Panc1 (cell line): Measurements from ENCODE around the gene SYNPO. TPM values are rescaled to one million over a fixed set of nuclear protein-coding genes. Genes with fewer than 3 reads are reported as not detected.

Experiments
- ATAC-seq: fragments of 200-7000 bp; cut with Tn5 transposase; 2 replicates; pipeline ENCODE4 v1.9.1; 2020; ENCODE audit warnings: mild to moderate bottlenecking, moderate library complexity
- BruUV-seq: library from RNA; stranded (reverse); fragments of 400-500 nt; replicated peaks from 2 replicates; lab custom pipeline; 2021; lab: Mats Ljungman, UMichigan
- CTCF ChIA-PET: fragments of 300-600 bp; sonication (Branson Sonifier 250); formaldehyde crosslinking; loops from one replicate; lab custom pipeline; 2022; ENCODE audit warnings: antibody characterized with exemption; lab: Charles Lee
- POLR2A ChIA-PET: fragments of 300-600 bp; sonication (Branson Sonifier 250); formaldehyde crosslinking; loops from one replicate; lab custom pipeline; 2022; ENCODE audit warnings: antibody characterized with exemption; lab: Charles Lee
- DNase-seq: peaks from one replicate; pipeline ENCODE4 v3.0.0-alpha.2; 2010; ENCODE audit warnings: low read depth, low spot score
- H3K27ac ChIP-seq: 2 replicates; pipeline ENCODE4 v1.5.1; 2011; ENCODE audit warnings: mild to moderate bottlenecking, low read length, inconsistent platforms
- H3K27me3 ChIP-seq: fragments of 200-500 bp; sonication (Bioruptor generic); 2 replicates; pipeline ENCODE4 v1.6.0; 2014; ENCODE audit warnings: low read length, inconsistent platforms; ENCODE audit not compliant: control insufficient read depth, insufficient read depth
- H3K36me3 ChIP-seq: fragments of 200-500 bp; sonication (Bioruptor generic); 2 replicates; pipeline ENCODE4 v1.5.1; 2014; ENCODE audit warnings: inconsistent platforms, mild to moderate bottlenecking, low read length, moderate library complexity; ENCODE audit not compliant: control insufficient read depth, insufficient read depth
- H3K4me1 ChIP-seq: 2 replicates; pipeline ENCODE4 v1.5.1; 2011; ENCODE audit warnings: inconsistent platforms, mild to moderate bottlenecking, low read length, moderate library complexity; ENCODE audit not compliant: control insufficient read depth, insufficient read depth
- H3K4me3 ChIP-seq, 2 experiments: 2 replicates each; pipeline ENCODE4 v1.5.1; 2011 to 2012; ENCODE audit warnings: low read depth in 2 of 2, low read length in 2 of 2, mild to moderate bottlenecking in 2 of 2, inconsistent platforms in 1 of 2, moderate library complexity in 1 of 2
- H3K9me3 ChIP-seq: fragments of 200-500 bp; sonication (Bioruptor generic); 2 replicates; pipeline ENCODE4 v1.5.1; 2014; ENCODE audit warnings: low read depth, mild to moderate bottlenecking, inconsistent platforms, low read length, moderate library complexity; ENCODE audit not compliant: control insufficient read depth, insufficient read depth
- CTCF ChIP-seq: fragments of 450-650 bp; IDR thresholded peaks from 2 replicates; pipeline ENCODE4 v1.5.1; 2017; ENCODE audit warnings: mild to moderate bottlenecking
- POLR2AphosphoS5 ChIP-seq: IDR thresholded peaks from 2 replicates; pipeline ENCODE4 v1.6.1; 2012; ENCODE audit warnings: mild to moderate bottlenecking, low read depth, low read length, moderate library complexity
- REST ChIP-seq, 2 experiments: IDR thresholded peaks; 2 replicates each; pipeline ENCODE4 v1.6.1; 2011 to 2012; ENCODE audit warnings: low read depth in 2 of 2, control low read depth in 1 of 2, low read length in 1 of 2, mild to moderate bottlenecking in 1 of 2, moderate library complexity in 1 of 2; ENCODE audit not compliant: insufficient read depth in 1 of 2
- SIN3A ChIP-seq: IDR thresholded peaks from 2 replicates; pipeline ENCODE4 v1.6.1; 2012; ENCODE audit warnings: low read depth, mild to moderate bottlenecking, low read length, moderate library complexity, borderline replicate concordance; ENCODE audit not compliant: insufficient read depth
- TCF7L2 ChIP-seq: IDR thresholded peaks from 2 replicates; pipeline ENCODE4 v1.6.1; 2011; ENCODE audit warnings: mild to moderate bottlenecking, low read depth, low read length, inconsistent platforms
- in situ Hi-C: cut with HindIII; loops from 2 replicates; pipeline ENCODE4 v1.10.0; 2016; ENCODE audit warnings: low sequenced_read_pairs, low pct_unique_long_range_greater_than_20kb
- intact Hi-C: fragments of 100-400 bp; cut with micrococcal nuclease; formaldehyde crosslinking; loops from one replicate; pipeline ENCODE4 v1.10.0; 2022; ENCODE audit not compliant: unreplicated experiment
- total RNA-seq: library from RNA; stranded (reverse); gene quantifications from one replicate; pipeline ENCODE4 v1.2.1, GENCODE V29; 2021; ENCODE audit not compliant: unreplicated experiment

Gene SYNPO
- total RNA-seq, 1 experiment from 2014 or later: 82.8 TPM

- H3K4me1 ChIP-seq: no peaks in the 10 kb centered on the region; the same call in 1 of the 2 replicates
- H3K27me3 ChIP-seq: no peaks in the 10 kb centered on the region
- intact Hi-C loops (no loop called here), in situ Hi-C loops (no loop called here)
- no TSS peak for BruUV-seq
- H3K36me3 ChIP-seq: no peaks in the 10 kb centered on the region
- no peak overlapping the region for H3K4me3 ChIP-seq
- ChIA-PET POLR2A (no interaction called here), CTCF (no interaction called here)
- no peak overlapping the region for H3K27ac ChIP-seq
- H3K9me3 ChIP-seq: no peaks in the 10 kb centered on the region
- TF ChIP-seq TCF7L2 (no peak), REST (IDR thresholded peaks at IDR 0.05; ENCODE audit: insufficient read depth in 1 of 2, low read depth in 2 of 2, low read length in 1 of 2) (no peak), SIN3A (no peak), CTCF (no peak), POLR2AphosphoS5 (no peak)
- no peak for DNase-seq
- peak; percentile 18; the same call in 1 of the 2 replicates for ATAC-seq
Measured at GRCh38 chr5:150606476-150606875, 34.0 kb upstream of the SYNPO start.

- ATAC-seq (no peak), DNase-seq (no peak)
- intact Hi-C loops: no loop called here
- no peaks in the 10 kb centered on the region for H3K36me3 ChIP-seq
- in situ Hi-C loops: no loop called here
- H3K4me1 ChIP-seq: no peaks in the 10 kb centered on the region; the same call in 1 of the 2 replicates
- POLR2A ChIA-PET: no interaction called here
- TF ChIP-seq TCF7L2 (no peak), REST (IDR thresholded peaks at IDR 0.05; ENCODE audit: insufficient read depth in 1 of 2, low read depth in 2 of 2, low read length in 1 of 2) (no peak)
- no peak overlapping the region for H3K4me3 ChIP-seq
- BruUV-seq: no TSS peak
- no peaks in the 10 kb centered on the region for H3K9me3 ChIP-seq
- no peaks in the 10 kb centered on the region for H3K27me3 ChIP-seq
- no peak overlapping the region for H3K27ac ChIP-seq
- CTCF ChIA-PET: no interaction called here
Measured at GRCh38 chr5:150607105-150607504, 33.4 kb upstream of the SYNPO start.
